HEK293 (cell line): ENCODE measurements around the gene ECD.

ENCODE experiments used
- CTCF ChIA-PET: fragments of 350-600 bp; formaldehyde crosslinking; extraction: SDS; loops from one replicate; lab custom pipeline; 2021; ENCODE audit warnings: antibody characterized with exemption; lab: Yijun Ruan, JAX
- POLR2A ChIA-PET: fragments of 300-600 bp; formaldehyde crosslinking; extraction: SDS; loops from one replicate; lab custom pipeline; 2020; ENCODE audit warnings: antibody characterized with exemption, inconsistent platforms; lab: Yijun Ruan, JAX
- H3K27ac ChIP-seq: fragments of 200-500 bp; sonication (Bioruptor generic); 2 replicates; pipeline ENCODE4 v1.5.1; 2014; ENCODE audit warnings: low read depth, low read length, control low read depth, inconsistent platforms; ENCODE audit errors: extremely low read depth
- H3K36me3 ChIP-seq, 2 experiments: fragments of 200-500 bp in 1 of 2; sonication (Bioruptor generic) in 1 of 2; 1 replicate in 1 of 2; 2 replicates in 1 of 2; pipeline ENCODE4 v1.5.1; 2014 to 2017; ENCODE audit warnings: inconsistent platforms in 2 of 2, low read length in 2 of 2; ENCODE audit not compliant: control insufficient read depth in 2 of 2, insufficient read depth in 1 of 2
- H3K4me1 ChIP-seq: fragments of 200-500 bp; sonication (Bioruptor generic); 2 replicates; pipeline ENCODE4 v1.5.1; 2014; ENCODE audit warnings: mild to moderate bottlenecking, low read length, inconsistent platforms; ENCODE audit not compliant: control insufficient read depth, insufficient read depth
- H3K4me3 ChIP-seq: 2 replicates; pipeline ENCODE4 v1.5.1; 2011; ENCODE audit warnings: low read depth, mild to moderate bottlenecking, control low read depth, low read length, moderate library complexity
- H3K9me3 ChIP-seq: fragments of 200-500 bp; sonication (Bioruptor generic); 2 replicates; pipeline ENCODE4 v1.5.1; 2014; ENCODE audit warnings: low read depth, low read length, inconsistent platforms; ENCODE audit not compliant: control insufficient read depth, insufficient read depth
- CTCF ChIP-seq: fragments of 450-650 bp; formaldehyde crosslinking; IDR thresholded peaks from 2 replicates; pipeline ENCODE4 v1.5.1; 2016; ENCODE audit warnings: missing biosample characterization, missing genetic modification characterization
- EGR2 ChIP-seq: fragments of 450-650 bp; formaldehyde crosslinking; IDR thresholded peaks from 2 replicates; pipeline ENCODE4 v1.5.1; 2016; ENCODE audit warnings: low read depth, missing biosample characterization, missing genetic modification characterization
- KLF1 ChIP-seq: fragments of 450-650 bp; formaldehyde crosslinking; IDR thresholded peaks from 2 replicates; pipeline ENCODE4 v1.5.1; 2016; ENCODE audit warnings: missing biosample characterization, missing genetic modification characterization
- KLF8 ChIP-seq: fragments of 450-650 bp; formaldehyde crosslinking; IDR thresholded peaks from 2 replicates; pipeline ENCODE4 v1.5.1; 2016; ENCODE audit warnings: missing biosample characterization, missing genetic modification characterization
- KLF9 ChIP-seq: fragments of 450-650 bp; formaldehyde crosslinking; IDR thresholded peaks from 2 replicates; pipeline ENCODE4 v1.5.1; 2016; ENCODE audit warnings: missing biosample characterization, missing genetic modification characterization, low read depth
- ZBTB10 ChIP-seq: fragments of 450-650 bp; formaldehyde crosslinking; IDR thresholded peaks from 2 replicates; pipeline ENCODE4 v1.5.1; 2016; ENCODE audit warnings: missing biosample characterization, missing genetic modification characterization
- ZBTB6 ChIP-seq: fragments of 450-650 bp; formaldehyde crosslinking; IDR thresholded peaks from 2 replicates; pipeline ENCODE4 v1.5.1; 2017; ENCODE audit warnings: missing biosample characterization, missing genetic modification characterization
- ZEB2 ChIP-seq: fragments of 450-650 bp; formaldehyde crosslinking; IDR thresholded peaks from 2 replicates; pipeline ENCODE4 v1.5.1; 2016; ENCODE audit warnings: missing biosample characterization, missing genetic modification characterization
- ZFP37 ChIP-seq: fragments of 450-650 bp; formaldehyde crosslinking; IDR thresholded peaks from 2 replicates; pipeline ENCODE4 v1.5.1; 2016; ENCODE audit warnings: missing biosample characterization, missing genetic modification characterization
- ZNF184 ChIP-seq: fragments of 450-650 bp; IDR thresholded peaks from 2 replicates; pipeline ENCODE4 v1.5.1; 2018; ENCODE audit warnings: missing biosample characterization, mild to moderate bottlenecking, missing genetic modification characterization
- ZNF202 ChIP-seq: fragments of 450-650 bp; formaldehyde crosslinking; IDR thresholded peaks from 2 replicates; pipeline ENCODE4 v1.5.1; 2016; ENCODE audit warnings: missing biosample characterization, missing genetic modification characterization, borderline replicate concordance
- ZNF292 ChIP-seq: fragments of 450-650 bp; formaldehyde crosslinking; IDR thresholded peaks from 2 replicates; pipeline ENCODE4 v1.5.1; 2016; ENCODE audit warnings: low read depth, missing biosample characterization, missing genetic modification characterization, borderline replicate concordance
- ZNF335 ChIP-seq: fragments of 450-650 bp; formaldehyde crosslinking; conservative IDR thresholded peaks from 2 replicates; pipeline ENCODE4 v1.5.1; 2016; ENCODE audit warnings: missing biosample characterization, missing genetic modification characterization
- ZNF394 ChIP-seq: fragments of 450-650 bp; formaldehyde crosslinking; IDR thresholded peaks from 2 replicates; pipeline ENCODE4 v1.5.1; 2016; ENCODE audit warnings: missing biosample characterization, missing genetic modification characterization, mild to moderate bottlenecking, moderate library complexity, borderline replicate concordance
- ZNF398 ChIP-seq: fragments of 450-650 bp; formaldehyde crosslinking; IDR thresholded peaks from 2 replicates; pipeline ENCODE4 v1.5.1; 2017; ENCODE audit warnings: missing biosample characterization, missing genetic modification characterization
- ZNF433 ChIP-seq: fragments of 450-650 bp; formaldehyde crosslinking; IDR thresholded peaks from 2 replicates; pipeline ENCODE4 v1.5.1; 2016; ENCODE audit warnings: missing biosample characterization, missing genetic modification characterization, low read depth
- ZNF48 ChIP-seq: fragments of 450-650 bp; formaldehyde crosslinking; IDR thresholded peaks from 2 replicates; pipeline ENCODE4 v1.5.1; 2016; ENCODE audit warnings: missing biosample characterization, missing genetic modification characterization
- ZNF518A ChIP-seq: fragments of 450-650 bp; formaldehyde crosslinking; conservative IDR thresholded peaks from 2 replicates; pipeline ENCODE4 v1.5.1; 2016; ENCODE audit warnings: low read depth, missing biosample characterization, missing genetic modification characterization
- ZNF561 ChIP-seq: fragments of 450-650 bp; IDR thresholded peaks from 2 replicates; pipeline ENCODE4 v1.5.1; 2018; ENCODE audit warnings: missing biosample characterization, missing genetic modification characterization, borderline replicate concordance
- ZNF580 ChIP-seq: fragments of 450-650 bp; formaldehyde crosslinking; IDR thresholded peaks from 2 replicates; pipeline ENCODE4 v1.5.1; 2016; ENCODE audit warnings: missing biosample characterization, missing genetic modification characterization
- ZNF610 ChIP-seq: fragments of 450-650 bp; formaldehyde crosslinking; IDR thresholded peaks from 2 replicates; pipeline ENCODE4 v1.5.1; 2016; ENCODE audit warnings: missing biosample characterization, missing genetic modification characterization, borderline replicate concordance
- ZSCAN30 ChIP-seq: fragments of 450-650 bp; IDR thresholded peaks from 2 replicates; pipeline ENCODE4 v1.5.1; 2018; ENCODE audit warnings: missing biosample characterization, mild to moderate bottlenecking, missing genetic modification characterization, moderate library complexity

Gene ECD

GRCh38 chr10:73167783-73168464, at the start of gene ECD, which contains the start of gene FAM149B1:
Gene ECD (minus strand): TSS chr10:73168008. CDS start chr10:73163937, 4,071 bp downstream.
Gene FAM149B1 (plus strand): TSS chr10:73168119. CDS start chr10:73168340, 221 bp downstream.
- no peaks in the 10 kb centered on the region for H3K4me1 ChIP-seq
- CTCF ChIA-PET: interaction anchor here (0.9 to 2.9 kb wide), 3 partner anchors 9 to 49 kb away, joined by 3 to 17 read pairs (median 4); no protein-coding TSS in a partner anchor
- H3K36me3 ChIP-seq: peaks cover 9 to 15% of the 10 kb centered on the region in 2 experiments
- POLR2A ChIA-PET: interaction anchor here (0.7 to 3.3 kb wide), 9 partner anchors 16 to 813 kb away, joined by 3 to 21 read pairs (median 3); partner anchors contain the start of genes DNAJB12, DNAJC9 and P4HA1
- peak within 1 kb of the TSS; percentile 60 for H3K4me3 ChIP-seq
- no peaks in the 10 kb centered on the region for H3K9me3 ChIP-seq
- H3K27ac ChIP-seq: peak within 1 kb of the TSS; percentile 56
- TF ChIP-seq CTCF (tag by site-specific recombination) (peak; percentile 73; the same call in 1 of the 2 replicates), ZNF202 (tag by site-specific recombination) (no peak), ZNF292 (tag by site-specific recombination) (no peak), ZNF561 (tag by site-specific recombination) (0 out of 2 replicates have a peak, but pooled peaks have one; percentile 54), KLF9 (tag by site-specific recombination) (peak; percentile 42; the same call in 1 of the 2 replicates), ZEB2 (tag by site-specific recombination) (0 out of 2 replicates have a peak, but pooled peaks have one; percentile 34), KLF1 (no peak; the same call in 1 of the 2 replicates), ZNF580 (peak; percentile 83), EGR2 (tag by site-specific recombination) (peak; percentile 84), ZNF518A (tag by site-specific recombination) (peak; percentile 95), ZNF184 (tag by site-specific recombination) (no peak; the same call in 1 of the 2 replicates), ZNF398 (tag by site-specific recombination) (peak; percentile 66; the same call in 1 of the 2 replicates), ZNF610 (tag by site-specific recombination) (no peak), KLF8 (peak; percentile 65; the same call in 1 of the 2 replicates), ZNF48 (tag by site-specific recombination) (no peak), ZFP37 (0 out of 2 replicates have a peak, but pooled peaks have one; percentile 37), ZNF433 (tag by site-specific recombination) (no peak), ZBTB10 (tag by site-specific recombination) (0 out of 2 replicates have a peak, but pooled peaks have one; percentile 30), ZNF394 (tag by site-specific recombination) (0 out of 2 replicates have a peak, but pooled peaks have one; percentile 20), ZBTB6 (tag by site-specific recombination) (peak; percentile 31; the same call in 1 of the 2 replicates), ZNF335 (peak; percentile 78), ZSCAN30 (peak; percentile 87; the same call in 1 of the 2 replicates)
